Bronchial epithelial cell (primary cell): ENCODE data around the gene RAB33B. TPM values are rescaled to one million over a fixed set of nuclear protein-coding genes. Genes with fewer than 3 reads are reported as not detected.

Experiments
- DNase-seq: peaks from one replicate; pipeline ENCODE4 v3.0.0-alpha.2; 2010; ENCODE audit warnings: low read depth
- FAIRE-seq: peaks from 2 replicates; lab custom pipeline; 2011; peaks lifted over from hg19 to GRCh38; lab: Jason Lieb, UNC
- H3K27me3 ChIP-seq: 2 replicates; pipeline ENCODE4 v1.5.1; 2011; ENCODE audit warnings: low read length; ENCODE audit not compliant: control insufficient read depth, insufficient read depth
- H3K36me3 ChIP-seq: 2 replicates; pipeline ENCODE4 v1.5.1; 2011; ENCODE audit warnings: low read length; ENCODE audit not compliant: control insufficient read depth, insufficient read depth
- H3K4me3 ChIP-seq: 2 replicates; pipeline ENCODE4 v1.5.1; 2011; ENCODE audit warnings: mild to moderate bottlenecking, low read depth, low read length, control low read depth
- CTCF ChIP-seq: IDR thresholded peaks from 2 replicates; pipeline ENCODE4 v1.5.1; 2011; ENCODE audit warnings: mild to moderate bottlenecking, moderate library complexity, low read length, control low read depth, inconsistent platforms; ENCODE audit not compliant: insufficient read depth, severe bottlenecking
- total RNA-seq: library from RNA; depleted of rRNA; stranded (reverse); fragments of >200 nt; gene quantifications from 2 replicates; pipeline ENCODE4 v1.2.1, GENCODE V29; 2014

RAB33B gene
- total RNA-seq, 1 donor from 2014 or later: 10.0 TPM

- Histone ChIP-seq H3K36me3 (no peaks in the 10 kb centered on the region), H3K27me3 (no peaks in the 10 kb centered on the region), H3K4me3 (no peak overlapping the region)
- no peak for TF ChIP-seq CTCF
- no peak for FAIRE-seq
- DNase-seq: no peak
Observed at GRCh38 chr4:139483000-139483399, 29.1 kb downstream of the RAB33B start.

GRCh38 chr4:139484783-139485311 lies 30.9 kb downstream of the RAB33B start:
- DNase-seq: no peak
- Histone ChIP-seq H3K4me3 (no peak overlapping the region), H3K27me3 (no peaks in the 10 kb centered on the region), H3K36me3 (no peaks in the 10 kb centered on the region)
- FAIRE-seq: no peak
- TF ChIP-seq CTCF: no peak

- Histone ChIP-seq H3K27me3 (no peaks in the 10 kb centered on the region), H3K4me3 (no peak overlapping the region), H3K36me3 (no peaks in the 10 kb centered on the region)
- DNase-seq (no peak), FAIRE-seq (no peak)
- TF ChIP-seq CTCF: no peak
Observed at GRCh38 chr4:139488442-139488841, 34.5 kb downstream of the RAB33B start.

GRCh38 chr4:139489638-139490037 lies 35.7 kb downstream of the RAB33B start:
- Histone ChIP-seq H3K36me3 (no peaks in the 10 kb centered on the region), H3K27me3 (no peaks in the 10 kb centered on the region), H3K4me3 (no peak overlapping the region)
- TF ChIP-seq CTCF: no peak
- no peak for DNase-seq
- no peak for FAIRE-seq

- no peaks in the 10 kb centered on the region for H3K36me3 ChIP-seq
- no peak overlapping the region for H3K4me3 ChIP-seq
- no peak for TF ChIP-seq CTCF
- no peaks in the 10 kb centered on the region for H3K27me3 ChIP-seq
- FAIRE-seq: peak; percentile 7
- DNase-seq: no peak
Observed at GRCh38 chr4:139492429-139492828, 38.5 kb downstream of the RAB33B start.

GRCh38 chr4:139493176-139493575 lies 39.3 kb downstream of the RAB33B start:
- no peak for TF ChIP-seq CTCF
- no peak overlapping the region for H3K4me3 ChIP-seq
- FAIRE-seq (no peak), DNase-seq (no peak)
- no peaks in the 10 kb centered on the region for H3K36me3 ChIP-seq
- H3K27me3 ChIP-seq: no peaks in the 10 kb centered on the region
